ENCODE measurements around the gene GPR160. TPM values are rescaled to one million over a fixed set of nuclear protein-coding genes. Genes with fewer than 3 reads are reported as not detected.

The GPR160 gene
- total and polyA plus RNA-seq, 10 of the 15 experiments (the other 5 are each of a cell fraction or from before 2014, with no cell fraction given): 1.2 to 57.7 (median 30.9) TPM

DNA sequence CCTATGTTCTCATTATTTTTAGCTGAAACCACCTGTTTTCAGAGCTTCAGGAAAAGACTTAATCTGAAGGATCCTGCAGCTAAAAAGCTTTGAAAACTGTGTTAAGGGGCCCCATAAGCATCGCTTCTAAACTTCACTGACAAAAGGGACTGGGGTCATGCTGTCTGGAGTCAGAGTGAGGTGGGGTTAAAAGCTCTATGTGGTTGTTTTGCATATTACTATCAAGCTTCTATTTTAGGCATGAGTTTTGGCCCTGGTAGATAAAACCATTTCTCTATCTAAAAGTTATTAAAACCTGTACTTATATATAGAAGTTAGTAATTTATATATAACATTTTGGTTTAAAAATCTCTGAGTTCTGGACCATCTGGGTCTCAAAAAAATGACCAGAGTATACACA lies 45.5 kb downstream of the GPR160 start (continued):
- TF ChIP-seq CEBPZ (IDR thresholded peaks at IDR 0.05; ENCODE audit: low read depth, low read length) (no peak), TCF12 (IDR thresholded peaks at IDR 0.05; ENCODE audit: low read depth, low read length) (no peak), EP300 (IDR thresholded peaks at IDR 0.05; ENCODE audit: borderline replicate concordance in 1 of 2, control insufficient read depth in 1 of 2, low read depth in 2 of 2, low read length in 2 of 2) (no peak), ZNF622 (IDR thresholded peaks at IDR 0.05) (no peak), NFYA (IDR thresholded peaks at IDR 0.05; ENCODE audit: borderline replicate concordance, low read depth, low read length) (no peak), SRF (IDR thresholded peaks at IDR 0.05; ENCODE audit: low read depth in 2 of 2, low read length in 2 of 2) (no peak), PAX8 (IDR thresholded peaks at IDR 0.05) (no peak), JUNB (IDR thresholded peaks at IDR 0.05) (no peak), SREBF1 (IDR thresholded peaks at IDR 0.05; ENCODE audit: low read length) (no peak)

DNA sequence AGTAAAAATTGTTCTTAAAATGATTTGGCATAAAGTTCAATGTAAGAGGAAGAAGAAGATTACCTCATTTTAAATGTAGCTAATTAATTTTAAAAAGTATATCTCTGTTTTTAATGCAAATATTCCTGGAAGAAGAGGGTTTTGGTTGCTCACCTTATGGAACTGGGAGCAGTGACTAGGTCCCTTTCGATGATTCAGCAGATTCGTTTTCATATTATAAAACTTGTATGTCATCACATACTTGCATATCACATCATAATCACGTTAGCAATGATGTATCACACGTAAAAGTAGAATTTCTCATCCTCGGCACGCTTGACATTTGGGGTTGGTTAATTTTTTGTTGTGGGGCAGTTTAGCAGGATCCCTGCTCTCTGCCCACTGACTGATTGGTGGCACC lies 47.6 kb downstream of the GPR160 start:
- ChIA-PET CTCF (interaction anchor here (0.7 kb wide), 1 partner anchor 9 kb away, joined by 3 read pairs; no protein-coding TSS in a partner anchor), SMC1A (ENCODE audit: uncharacterized antibody, unreplicated experiment) (interaction anchor here (1.1 kb wide), 1 partner anchor 108 kb away, joined by 4 read pairs; no protein-coding TSS in a partner anchor), POLR2A (interaction anchor here (0.7 kb wide), 1 partner anchor 13 kb away, joined by 3 read pairs; no protein-coding TSS in a partner anchor), RAD21 (ENCODE audit: unreplicated experiment) (no interaction called here)
- DNase-seq (ENCODE audit: low read depth, low spot score): no peak
- ATAC-seq: no peak
- in situ Hi-C loops (cut with MboI) (no loop called here), intact Hi-C loops (cut with micrococcal nuclease; ENCODE audit: unreplicated experiment) (no loop called here)
- no TSS peak for BruUV-seq (replicated peaks)
- H3K9ac ChIP-seq (ENCODE audit: control insufficient read depth, insufficient read depth, low read length): no peak overlapping the region
- H3K4me2 ChIP-seq (ENCODE audit: control insufficient read depth, insufficient read depth): no peak overlapping the region
- FAIRE-seq: no peak
- peaks cover 0 to 16% of the 10 kb centered on the region in 2 experiments; a peak in 1 of 4 replicates for H3K36me3 ChIP-seq (ENCODE audit: control insufficient read depth in 2 of 2, insufficient read depth in 2 of 2, low read length in 1 of 2)
- no peaks in the 10 kb centered on the region; the same call in 1 of the 2 replicates for H3K79me2 ChIP-seq (ENCODE audit: control insufficient read depth, insufficient read depth, low read length)
- no peak overlapping the region for H3K4me3 ChIP-seq
- TF ChIP-seq GATAD2B (conservative IDR thresholded peaks at IDR 0.05; ENCODE audit: low read depth) (no peak), SMARCA5 (IDR thresholded peaks at IDR 0.05) (no peak), IRF5 (IDR thresholded peaks at IDR 0.05; ENCODE audit: borderline replicate concordance) (no peak)
- no peaks in the 10 kb centered on the region for H4K20me1 ChIP-seq (ENCODE audit: control insufficient read depth, insufficient read depth)
- H3K9me3 ChIP-seq (replicated peaks; ENCODE audit: control insufficient read depth, insufficient read depth, low read length): no peaks in the 10 kb centered on the region
- WGBS (ENCODE audit: insufficient coverage, insufficient replicate concordance, low lambda C conversion rate, missing lambda C conversion rate): 96% methylated on average over 6 of the region's 6 CpGs
- H2AFZ ChIP-seq (ENCODE audit: control insufficient read depth, low read depth, low read length): no peak overlapping the region
- H3K4me1 ChIP-seq (ENCODE audit: control insufficient read depth, insufficient read depth, low read length): no peaks in the 10 kb centered on the region
- H3K27ac ChIP-seq (ENCODE audit: control insufficient read depth, insufficient read depth): no peak overlapping the region
- H3K27me3 ChIP-seq (replicated peaks in 1 of 2; ENCODE audit: control insufficient read depth in 2 of 2, insufficient read depth in 2 of 2, low read length in 1 of 2): no peaks in the 10 kb centered on the region
